ENCODE data around the gene CFAP157.
A peak's percentile ranks its signal among the peaks of the same experiment; 100 is the strongest.

The CFAP157 gene

GRCh38 chr9:127697575-127697974, 9.2 kb upstream of the CFAP157 start:
- Histone ChIP-seq H3K4me1 (ENCODE audit: control insufficient read depth, insufficient read depth, low read length) (no peaks in the 10 kb centered on the region), H3K9ac (ENCODE audit: low read length) (no peak overlapping the region), H3K36me3 (ENCODE audit: control insufficient read depth, insufficient read depth, low read length) (no peaks in the 10 kb centered on the region), H3K27me3 (ENCODE audit: control insufficient read depth, insufficient read depth, low read length) (no peaks in the 10 kb centered on the region), H3K4me3 (ENCODE audit: low read length) (no peak overlapping the region), H3K27ac (ENCODE audit: low read depth, low read length) (no peak overlapping the region)

GRCh38 chr9:127698386-127698785, 8.4 kb upstream of the CFAP157 start:
- H3K4me3 ChIP-seq (ENCODE audit: low read length) = no peak overlapping the region
- H3K27ac ChIP-seq (ENCODE audit: low read depth, low read length) = no peak overlapping the region
- no peak overlapping the region for H3K9ac ChIP-seq (ENCODE audit: low read length)
- H3K4me1 ChIP-seq (ENCODE audit: control insufficient read depth, insufficient read depth, low read length) = no peaks in the 10 kb centered on the region
- H3K27me3 ChIP-seq (ENCODE audit: control insufficient read depth, insufficient read depth, low read length) = no peaks in the 10 kb centered on the region
- no peaks in the 10 kb centered on the region for H3K36me3 ChIP-seq (ENCODE audit: control insufficient read depth, insufficient read depth, low read length)

- Histone ChIP-seq H3K9ac (ENCODE audit: low read length) (no peak overlapping the region), H3K4me3 (ENCODE audit: low read length) (peak overlapping the region; percentile 45), H3K4me1 (ENCODE audit: control insufficient read depth, insufficient read depth, low read length) (no peaks in the 10 kb centered on the region), H3K27me3 (ENCODE audit: control insufficient read depth, insufficient read depth, low read length) (no peaks in the 10 kb centered on the region), H3K27ac (ENCODE audit: low read depth, low read length) (peak overlapping the region; percentile 73), H3K36me3 (ENCODE audit: control insufficient read depth, insufficient read depth, low read length) (no peaks in the 10 kb centered on the region)
These were observed 7.7 kb upstream of the CFAP157 start for GRCh38 chr9:127698985-127699670.

GRCh38 chr9:127700140-127700539, 6.6 kb upstream of the CFAP157 start:
- Histone ChIP-seq H3K36me3 (ENCODE audit: control insufficient read depth, insufficient read depth, low read length) (no peaks in the 10 kb centered on the region), H3K27me3 (ENCODE audit: control insufficient read depth, insufficient read depth, low read length) (no peaks in the 10 kb centered on the region), H3K4me1 (ENCODE audit: control insufficient read depth, insufficient read depth, low read length) (no peaks in the 10 kb centered on the region), H3K4me3 (ENCODE audit: low read length) (no peak overlapping the region), H3K27ac (ENCODE audit: low read depth, low read length) (no peak overlapping the region), H3K9ac (ENCODE audit: low read length) (no peak overlapping the region)

- Histone ChIP-seq H3K4me3 (ENCODE audit: low read length) (no peak overlapping the region), H3K27ac (ENCODE audit: low read depth, low read length) (no peak overlapping the region), H3K4me1 (ENCODE audit: control insufficient read depth, insufficient read depth, low read length) (no peaks in the 10 kb centered on the region), H3K9ac (ENCODE audit: low read length) (no peak overlapping the region), H3K36me3 (ENCODE audit: control insufficient read depth, insufficient read depth, low read length) (no peaks in the 10 kb centered on the region), H3K27me3 (ENCODE audit: control insufficient read depth, insufficient read depth, low read length) (no peaks in the 10 kb centered on the region)
These were observed 6.1 kb upstream of the CFAP157 start for GRCh38 chr9:127700594-127701255.

- Histone ChIP-seq H3K4me3 (ENCODE audit: low read length) (no peak overlapping the region), H3K9ac (ENCODE audit: low read length) (no peak overlapping the region), H3K27ac (ENCODE audit: low read depth, low read length) (no peak overlapping the region)
These were observed 3.4 kb upstream of the CFAP157 start for GRCh38 chr9:127703289-127703946.

GRCh38 chr9:127705577-127706379, 1.0 kb upstream of the CFAP157 start:
- H3K27me3 ChIP-seq (ENCODE audit: control insufficient read depth, insufficient read depth, low read length) = no peaks in the 10 kb centered on the region
- no peaks in the 10 kb centered on the region for H3K36me3 ChIP-seq (ENCODE audit: control insufficient read depth, insufficient read depth, low read length)
- no peak overlapping the region for H3K4me3 ChIP-seq (ENCODE audit: low read length)
- H3K9ac ChIP-seq (ENCODE audit: low read length) = no peak overlapping the region
- H3K27ac ChIP-seq (ENCODE audit: low read depth, low read length) = no peak overlapping the region
- H3K4me1 ChIP-seq (ENCODE audit: control insufficient read depth, insufficient read depth, low read length) = no peaks in the 10 kb centered on the region

More at GRCh38 chr9:127703289-127703946, 3.4 kb upstream of the CFAP157 start:
- no peaks in the 10 kb centered on the region for H3K36me3 ChIP-seq (ENCODE audit: control insufficient read depth, insufficient read depth, low read length)
- H3K4me1 ChIP-seq (ENCODE audit: control insufficient read depth, insufficient read depth, low read length) = no peaks in the 10 kb centered on the region
- H3K27me3 ChIP-seq (ENCODE audit: control insufficient read depth, insufficient read depth, low read length) = no peaks in the 10 kb centered on the region

GRCh38 chr9:127707766-127708165, 978 bp downstream of the CFAP157 start:
- Histone ChIP-seq H3K4me3 (ENCODE audit: low read length) (no peak overlapping the region), H3K27ac (ENCODE audit: low read depth, low read length) (no peak overlapping the region)

GRCh38 chr9:127708952-127709587, 2.3 kb downstream of the CFAP157 start:
- Histone ChIP-seq H3K4me3 (ENCODE audit: low read length) (no peak overlapping the region), H3K9ac (ENCODE audit: low read length) (no peak overlapping the region), H3K27me3 (ENCODE audit: control insufficient read depth, insufficient read depth, low read length) (no peaks in the 10 kb centered on the region), H3K27ac (ENCODE audit: low read depth, low read length) (no peak overlapping the region), H3K4me1 (ENCODE audit: control insufficient read depth, insufficient read depth, low read length) (no peaks in the 10 kb centered on the region), H3K36me3 (ENCODE audit: control insufficient read depth, insufficient read depth, low read length) (no peaks in the 10 kb centered on the region)

More at GRCh38 chr9:127707766-127708165, 978 bp downstream of the CFAP157 start:
- Histone ChIP-seq H3K27me3 (ENCODE audit: control insufficient read depth, insufficient read depth, low read length) (no peaks in the 10 kb centered on the region), H3K9ac (ENCODE audit: low read length) (no peak overlapping the region), H3K36me3 (ENCODE audit: control insufficient read depth, insufficient read depth, low read length) (no peaks in the 10 kb centered on the region), H3K4me1 (ENCODE audit: control insufficient read depth, insufficient read depth, low read length) (no peaks in the 10 kb centered on the region)

GRCh38 chr9:127710204-127710783, 3.5 kb downstream of the CFAP157 start:
- Histone ChIP-seq H3K4me3 (ENCODE audit: low read length) (no peak overlapping the region), H3K36me3 (ENCODE audit: control insufficient read depth, insufficient read depth, low read length) (no peaks in the 10 kb centered on the region), H3K4me1 (ENCODE audit: control insufficient read depth, insufficient read depth, low read length) (peaks cover 3% of the 10 kb centered on the region), H3K27me3 (ENCODE audit: control insufficient read depth, insufficient read depth, low read length) (no peaks in the 10 kb centered on the region), H3K9ac (ENCODE audit: low read length) (no peak overlapping the region), H3K27ac (ENCODE audit: low read depth, low read length) (no peak overlapping the region)

GRCh38 chr9:127711226-127711701, 4.5 kb downstream of the CFAP157 start:
- H3K27me3 ChIP-seq (ENCODE audit: control insufficient read depth, insufficient read depth, low read length) = no peaks in the 10 kb centered on the region
- no peak overlapping the region for H3K4me3 ChIP-seq (ENCODE audit: low read length)
- H3K27ac ChIP-seq (ENCODE audit: low read depth, low read length) = no peak overlapping the region
- H3K4me1 ChIP-seq (ENCODE audit: control insufficient read depth, insufficient read depth, low read length) = peaks cover 3% of the 10 kb centered on the region
- H3K36me3 ChIP-seq (ENCODE audit: control insufficient read depth, insufficient read depth, low read length) = no peaks in the 10 kb centered on the region
- no peak overlapping the region for H3K9ac ChIP-seq (ENCODE audit: low read length)

Measured in rectal smooth muscle tissue (tissue), 1 donor.